Suppressor macrophage treated with lipopolysaccharide for 4 hours (primary cell): ENCODE data around the gene TMEM252.

ENCODE experiments used
- DNase-seq: peaks from one replicate; pipeline ENCODE4 v3.0.0-alpha.2; 2020

TMEM252 gene

GRCh38 chr9:68497629-68498028 is 43.1 kb downstream of the TMEM252 start:
- DNase-seq, result no peak

GRCh38 chr9:68496356-68496755 is 44.3 kb downstream of the TMEM252 start:
- DNase-seq, result no peak

- DNase-seq, result no peak
These were observed 45.4 kb downstream of the TMEM252 start for GRCh38 chr9:68495247-68495646.

GRCh38 chr9:68493958-68494577 is 46.6 kb downstream of the TMEM252 start:
- DNase-seq, result no peak

- no peak for DNase-seq
These were observed 47.1 kb downstream of the TMEM252 start for GRCh38 chr9:68493541-68493940.

GRCh38 chr9:68492806-68493205 is 47.9 kb downstream of the TMEM252 start:
- no peak for DNase-seq

- DNase-seq, result no peak
These were observed 51.0 kb downstream of the TMEM252 start for GRCh38 chr9:68489646-68490045.

GRCh38 chr9:68488126-68488525 is 52.6 kb downstream of the TMEM252 start:
- DNase-seq, result no peak
